LNCAP (cell line): ENCODE data around the gene AOAH.

ENCODE experiments used
- CTCF ChIP-seq: fragments of 450-650 bp; IDR thresholded peaks from 2 replicates; pipeline ENCODE4 v1.5.1; 2017; ENCODE audit warnings: mild to moderate bottlenecking

The AOAH gene, protein sequence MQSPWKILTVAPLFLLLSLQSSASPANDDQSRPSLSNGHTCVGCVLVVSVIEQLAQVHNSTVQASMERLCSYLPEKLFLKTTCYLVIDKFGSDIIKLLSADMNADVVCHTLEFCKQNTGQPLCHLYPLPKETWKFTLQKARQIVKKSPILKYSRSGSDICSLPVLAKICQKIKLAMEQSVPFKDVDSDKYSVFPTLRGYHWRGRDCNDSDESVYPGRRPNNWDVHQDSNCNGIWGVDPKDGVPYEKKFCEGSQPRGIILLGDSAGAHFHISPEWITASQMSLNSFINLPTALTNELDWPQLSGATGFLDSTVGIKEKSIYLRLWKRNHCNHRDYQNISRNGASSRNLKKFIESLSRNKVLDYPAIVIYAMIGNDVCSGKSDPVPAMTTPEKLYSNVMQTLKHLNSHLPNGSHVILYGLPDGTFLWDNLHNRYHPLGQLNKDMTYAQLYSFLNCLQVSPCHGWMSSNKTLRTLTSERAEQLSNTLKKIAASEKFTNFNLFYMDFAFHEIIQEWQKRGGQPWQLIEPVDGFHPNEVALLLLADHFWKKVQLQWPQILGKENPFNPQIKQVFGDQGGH

GRCh38 chr7:36723951-36724664, at the start of gene AOAH:
TSS of gene AOAH (minus strand) at chr7:36724494. CDS start at chr7:36724148, 346 bp downstream.
- TF ChIP-seq CTCF, result no peak

GRCh38 chr7:36766451-36766850, 42.2 kb upstream of the AOAH start:
- TF ChIP-seq CTCF, result no peak

DNA sequence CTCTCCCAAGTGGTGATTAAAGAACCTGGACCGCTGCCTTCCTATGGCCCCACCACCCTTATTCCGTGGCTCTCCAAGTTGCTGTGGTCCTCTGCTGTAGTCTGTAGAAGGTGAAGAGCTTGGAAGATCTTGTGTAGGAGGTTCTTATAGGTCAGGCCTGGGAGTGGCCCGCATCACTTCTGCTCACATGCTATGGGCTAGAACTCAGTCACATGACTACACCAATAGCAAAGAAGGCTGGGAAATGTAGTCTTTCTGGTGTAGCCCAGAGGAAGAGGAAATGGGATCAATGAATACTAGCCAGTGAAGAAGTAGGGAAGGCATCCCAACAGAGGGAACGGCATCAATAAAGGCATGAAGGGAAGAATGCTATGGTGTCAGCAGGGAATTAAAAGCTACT, 41.3 kb upstream of the AOAH start:
- no peak for TF ChIP-seq CTCF

GRCh38 chr7:36764929-36765328, 40.6 kb upstream of the AOAH start:
- no peak for TF ChIP-seq CTCF

GRCh38 chr7:36763132-36763816, 39.0 kb upstream of the AOAH start:
- no peak for TF ChIP-seq CTCF

DNA sequence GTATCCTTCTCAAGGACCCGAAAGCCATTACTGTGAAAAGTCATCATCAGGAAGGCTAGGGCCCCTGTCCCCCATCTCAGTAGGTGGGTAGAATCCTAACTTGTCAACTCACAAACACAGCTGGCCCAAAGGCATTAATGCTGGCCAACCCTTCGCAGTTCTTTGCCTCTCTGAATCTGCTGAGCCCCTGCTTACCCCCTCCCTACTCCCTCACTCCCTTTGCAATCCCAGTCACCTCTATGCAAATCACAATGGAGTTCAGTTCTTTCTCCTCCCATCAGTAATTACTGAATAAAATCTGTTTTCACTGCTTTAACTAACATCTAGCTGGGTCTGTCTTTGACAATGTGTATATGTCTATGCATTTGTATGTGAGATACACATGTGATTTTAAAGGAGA, 38.1 kb upstream of the AOAH start:
- TF ChIP-seq CTCF, result no peak

DNA sequence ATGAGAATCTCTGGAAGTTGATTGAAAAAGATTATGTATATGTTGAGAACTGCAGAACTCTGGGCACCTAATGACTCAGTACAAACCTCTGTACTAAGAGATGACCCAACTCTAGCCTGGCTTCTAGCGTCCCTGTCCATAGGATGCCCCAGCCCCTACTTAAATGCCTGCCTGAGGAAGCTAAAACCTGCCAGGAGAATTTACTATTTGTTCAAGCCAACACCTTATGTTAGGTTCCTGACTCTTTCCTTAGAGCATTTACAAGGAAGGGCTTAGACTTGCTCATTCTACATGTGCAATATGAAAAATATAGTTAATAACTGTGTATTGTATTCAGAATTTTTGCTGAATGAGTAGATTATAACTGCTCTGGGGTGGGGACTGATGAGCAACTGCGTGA, 37.5 kb upstream of the AOAH start:
- no peak for TF ChIP-seq CTCF
